Right lobe of liver (tissue), 4 donors: ENCODE results near the gene PFDN2.

ENCODE experiments used
- CTCF ChIP-seq, 4 donors: fragments of 200-600 bp in 3 of 4; fragments of 450-650 bp in 1 of 4; IDR thresholded peaks; one replicate each; pipeline versions ENCODE4 v1.5.1 to v1.8.0; 2016 to 2022; ENCODE audit warnings: antibody characterized with exemption in 4 of 4, mild to moderate bottlenecking in 2 of 4
- POLR2A ChIP-seq: fragments of 450-650 bp; IDR thresholded peaks from one replicate; pipeline ENCODE4 v1.6.1; 2017; ENCODE audit warnings: antibody characterized with exemption, mild to moderate bottlenecking
- donor health status: DM: no; HTN: no; CAD: no.
- donor health status: DM: no; HTN: no; CAD: no.
- donor health status: DM: no; HTN: yes; CAD: no.

DNA sequence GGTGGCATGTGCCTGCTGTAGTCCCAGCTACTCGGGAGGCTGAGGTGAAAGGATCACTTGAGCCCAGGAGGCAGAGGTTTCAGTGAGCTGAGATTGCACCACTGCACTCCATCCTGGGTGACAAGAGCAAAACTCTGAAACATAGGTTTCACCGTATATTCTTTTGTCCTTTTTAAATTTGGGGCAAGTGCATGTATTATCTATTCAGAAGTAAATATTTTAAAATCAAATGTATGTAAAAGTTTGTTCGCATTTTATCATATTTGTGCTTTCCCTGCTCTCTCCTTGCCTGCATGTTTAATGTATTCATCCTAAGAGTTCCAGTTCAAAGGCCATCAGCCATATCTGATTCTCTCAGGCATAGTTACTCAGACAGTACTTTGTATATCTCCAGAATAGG, 28.0 kb upstream of the PFDN2 start:
- no peak for TF ChIP-seq CTCF (IDR thresholded peaks at IDR 0.05)
- TF ChIP-seq POLR2A, result no peak
